Endothelial cell of umbilical vein (primary cell): Measurements from ENCODE around the gene SPTLC3. TPM values are rescaled to one million over a fixed set of nuclear protein-coding genes. Genes with fewer than 3 reads are reported as not detected.

Experiments used
- BruUV-seq: library from RNA; stranded (reverse); fragments of 400-500 nt; replicated peaks from 2 replicates; lab custom pipeline; 2021; lab: Mats Ljungman, UMichigan
- CTCF ChIA-PET: fragments of 300-600, 350-600 bp; sonication (Branson Sonifier 250); formaldehyde crosslinking; loops from one replicate; lab custom pipeline; 2021; ENCODE audit warnings: antibody characterized with exemption, inconsistent platforms; lab: Charles Lee
- POLR2A ChIA-PET: fragments of 300-600, 350-600 bp; sonication (Branson Sonifier 250); formaldehyde crosslinking; loops from one replicate; lab custom pipeline; 2021; ENCODE audit warnings: antibody characterized with exemption, inconsistent platforms; lab: Charles Lee
- DNase-seq: peaks from one replicate; pipeline ENCODE4 v3.0.0-alpha.2; 2011; ENCODE audit warnings: low read depth, low spot score
- FAIRE-seq: peaks from 2 replicates; lab custom pipeline; 2011; peaks lifted over from hg19 to GRCh38; lab: Jason Lieb, UNC
- H2AFZ ChIP-seq: 2 replicates; pipeline ENCODE4 v1.6.0; 2012; ENCODE audit warnings: low read depth, low read length, control low read depth, inconsistent platforms
- H3K27ac ChIP-seq: 2 replicates; pipeline ENCODE4 v1.5.1; 2011; ENCODE audit warnings: low read depth, mild to moderate bottlenecking, control low read depth, low read length, moderate library complexity; ENCODE audit not compliant: insufficient read depth
- H3K27me3 ChIP-seq, 2 experiments: 2 replicates each; pipeline versions ENCODE4 v1.6.0 to v1.6.1; 2011; ENCODE audit warnings: low read length in 2 of 2, mixed read lengths in 1 of 2; ENCODE audit not compliant: control insufficient read depth in 2 of 2, insufficient read depth in 2 of 2
- H3K36me3 ChIP-seq, 2 experiments: 2 replicates in 1 of 2; 3 replicates in 1 of 2; pipeline ENCODE4 v1.5.1; 2011; ENCODE audit warnings: low read length in 2 of 2, mild to moderate bottlenecking in 1 of 2, moderate library complexity in 1 of 2; ENCODE audit not compliant: control insufficient read depth in 2 of 2, insufficient read depth in 2 of 2; ENCODE audit errors: extremely low read depth in 1 of 2
- H3K4me1 ChIP-seq: 3 replicates; pipeline ENCODE4 v1.5.1; 2011; ENCODE audit warnings: mild to moderate bottlenecking, low read length; ENCODE audit not compliant: control insufficient read depth, insufficient read depth; ENCODE audit errors: extremely low read depth
- H3K4me2 ChIP-seq: 2 replicates; pipeline ENCODE4 v1.6.1; 2011; ENCODE audit warnings: low read length, control low read depth, mixed read lengths; ENCODE audit not compliant: insufficient read depth
- H3K4me3 ChIP-seq, 3 experiments: fragments of 200-600 bp in 1 of 3; sonication (generic), shearing (Covaris generic) in 1 of 3; replicated peaks in 1 of 3; 2 replicates each; pipeline ENCODE4 v1.5.1; 2011 to 2016; ENCODE audit warnings: control low read depth in 3 of 3, low read length in 3 of 3, mild to moderate bottlenecking in 2 of 3, inconsistent platforms in 1 of 3, low read depth in 1 of 3, moderate library complexity in 1 of 3; ENCODE audit not compliant: insufficient read depth in 1 of 3
- H3K79me2 ChIP-seq: 2 replicates; pipeline ENCODE4 v1.6.0; 2012; ENCODE audit warnings: low read length, inconsistent platforms; ENCODE audit not compliant: control insufficient read depth, insufficient read depth
- H3K9ac ChIP-seq: replicated peaks from 2 replicates; pipeline ENCODE3; 2011; ENCODE audit warnings: low read length, control low read depth; ENCODE audit not compliant: insufficient read depth; ENCODE audit errors: extremely low read depth
- H3K9me1 ChIP-seq: replicated peaks from 3 replicates; pipeline ENCODE4 v1.6.0; 2011; ENCODE audit warnings: mild to moderate bottlenecking, low read length; ENCODE audit not compliant: control insufficient read depth, insufficient read depth; ENCODE audit errors: extremely low read depth
- H3K9me3 ChIP-seq: replicated peaks from 2 replicates; pipeline ENCODE4 v1.5.1; 2012; ENCODE audit warnings: low read length, inconsistent platforms; ENCODE audit not compliant: control insufficient read depth, insufficient read depth
- H4K20me1 ChIP-seq: replicated peaks from 2 replicates; pipeline ENCODE3; 2011; ENCODE audit warnings: mild to moderate bottlenecking, low read length; ENCODE audit not compliant: control insufficient read depth, insufficient read depth; ENCODE audit errors: extremely low read depth
- EZH2 ChIP-seq: IDR thresholded peaks from 2 replicates; pipeline ENCODE4 v1.6.1; 2012; ENCODE audit warnings: borderline replicate concordance, low read depth, mild to moderate bottlenecking, moderate library complexity, low read length, inconsistent platforms; ENCODE audit not compliant: severe bottlenecking
- FOS ChIP-seq: IDR thresholded peaks from 2 replicates; pipeline ENCODE4 v1.6.1; 2011; ENCODE audit warnings: mild to moderate bottlenecking, low read length, moderate library complexity, borderline replicate concordance; ENCODE audit not compliant: insufficient read depth
- GATA2 ChIP-seq: IDR thresholded peaks from 2 replicates; pipeline ENCODE4 v1.7.0; 2011; ENCODE audit warnings: low read depth, mild to moderate bottlenecking, moderate library complexity, mixed read lengths, low read length; ENCODE audit not compliant: insufficient read length, insufficient read depth
- JUN ChIP-seq: IDR thresholded peaks from 2 replicates; pipeline ENCODE4 v1.6.1; 2011; ENCODE audit warnings: borderline replicate concordance, low read depth; ENCODE audit not compliant: insufficient read length, insufficient read depth
- MYC ChIP-seq: IDR thresholded peaks from one replicate; pipeline ENCODE4 v1.6.1; 2011; ENCODE audit warnings: mild to moderate bottlenecking, low read depth, low read length
- POLR2A ChIP-seq: IDR thresholded peaks from 2 replicates; pipeline ENCODE4 v1.6.1; 2012; ENCODE audit warnings: low read depth, mild to moderate bottlenecking, control low read depth, low read length
- POLR2AphosphoS5 ChIP-seq: IDR thresholded peaks from 2 replicates; pipeline ENCODE4 v1.6.1; 2012; ENCODE audit warnings: low read depth, mild to moderate bottlenecking, control low read depth, low read length, moderate library complexity; ENCODE audit not compliant: insufficient read depth
- dilution Hi-C: fragments of 300-500 bp; cut with MboI; formaldehyde crosslinking; loops from one replicate; pipeline ENCODE4 v1.15.0; 2019; ENCODE audit warnings: low sequenced_read_pairs; ENCODE audit not compliant: extremely low pct_ligation_motif_present
- intact Hi-C: fragments of 100-400 bp; cut with micrococcal nuclease; formaldehyde crosslinking; loops from one replicate; pipeline ENCODE4 v1.10.0; 2022
- polyA plus RNA-seq, 4 experiments: library from polyadenylated mRNA; depleted of rRNA in 3 of 4; stranded (reverse) in 3 of 4; unstranded in 1 of 4; fragments of >200 nt; gene quantifications; 2 replicates each; pipeline versions ENCODE4 v1.2.1 to v1.2.3, GENCODE V29; 2011 to 2012; ENCODE audit warnings: missing spikeins in 1 of 4
- total RNA-seq: library from RNA; stranded (reverse); gene quantifications from 2 replicates; pipeline ENCODE4 v1.2.3, GENCODE V29; 2021
- TF ChIP-seq, protein P1 (sequence below), 2 donors: IDR thresholded peaks; 1 replicate in 1 of 2; 2 replicates in 1 of 2; pipeline ENCODE4 v1.5.1; 2011; ENCODE audit warnings: low read length in 2 of 2, mild to moderate bottlenecking in 2 of 2, moderate library complexity in 2 of 2, control low read depth in 1 of 2, inconsistent platforms in 1 of 2, low read depth in 1 of 2; ENCODE audit not compliant: insufficient read depth in 1 of 2; ENCODE audit errors: extremely low read depth in 1 of 2
- TF ChIP-seq, protein P2 (sequence below): IDR thresholded peaks from 2 replicates; pipeline ENCODE4 v1.6.1; 2011; ENCODE audit not compliant: insufficient read depth, insufficient read length

SPTLC3 gene
- total and polyA plus RNA-seq, 2 donors (not counting 3 experiments of a cell fraction or from before 2014, with no cell fraction given) = 0.29 to 0.35 TPM

DNA sequence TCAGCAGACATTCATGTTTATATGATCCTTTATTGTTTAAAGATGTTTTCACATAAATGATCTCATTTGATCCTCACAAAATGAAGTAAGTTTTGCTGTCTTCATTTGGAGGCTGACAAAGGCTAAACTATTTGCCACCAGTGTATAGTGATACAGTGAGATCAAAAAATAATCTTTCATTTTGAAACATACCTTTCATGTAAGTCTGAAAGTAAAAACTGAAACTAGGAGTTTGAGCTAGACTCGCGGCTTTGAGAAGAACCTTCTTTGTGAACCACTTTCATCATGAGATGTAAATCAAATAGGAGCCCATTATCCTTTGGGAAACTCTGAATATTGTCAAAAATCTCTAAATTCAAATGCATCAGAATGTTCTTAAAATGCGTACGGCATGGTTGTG is 40.3 kb upstream of the SPTLC3 start:
- Histone ChIP-seq H3K27me3 (peaks cover 0 to 6% of the 10 kb centered on the region in 2 experiments), H4K20me1 (no peaks in the 10 kb centered on the region), H3K4me1 (peaks cover 3% of the 10 kb centered on the region), H3K9ac (no peak overlapping the region), H3K4me3 (no peak overlapping the region), H3K27ac (no peak overlapping the region), H3K9me1 (no peaks in the 10 kb centered on the region), H3K79me2 (no peaks in the 10 kb centered on the region), H3K36me3 (no peaks in the 10 kb centered on the region), H3K4me2 (no peak overlapping the region), H3K9me3 (no peaks in the 10 kb centered on the region), H2AFZ (no peak overlapping the region)
- dilution Hi-C loops (no loop called here), intact Hi-C loops (no loop called here)
- BruUV-seq = no TSS peak
- TF ChIP-seq POLR2AphosphoS5 (no peak), FOS (no peak), MYC (no peak), POLR2A (no peak), EZH2 (no peak), GATA2 (no peak), JUN (no peak)
- TF ChIP-seq, protein P1, sequence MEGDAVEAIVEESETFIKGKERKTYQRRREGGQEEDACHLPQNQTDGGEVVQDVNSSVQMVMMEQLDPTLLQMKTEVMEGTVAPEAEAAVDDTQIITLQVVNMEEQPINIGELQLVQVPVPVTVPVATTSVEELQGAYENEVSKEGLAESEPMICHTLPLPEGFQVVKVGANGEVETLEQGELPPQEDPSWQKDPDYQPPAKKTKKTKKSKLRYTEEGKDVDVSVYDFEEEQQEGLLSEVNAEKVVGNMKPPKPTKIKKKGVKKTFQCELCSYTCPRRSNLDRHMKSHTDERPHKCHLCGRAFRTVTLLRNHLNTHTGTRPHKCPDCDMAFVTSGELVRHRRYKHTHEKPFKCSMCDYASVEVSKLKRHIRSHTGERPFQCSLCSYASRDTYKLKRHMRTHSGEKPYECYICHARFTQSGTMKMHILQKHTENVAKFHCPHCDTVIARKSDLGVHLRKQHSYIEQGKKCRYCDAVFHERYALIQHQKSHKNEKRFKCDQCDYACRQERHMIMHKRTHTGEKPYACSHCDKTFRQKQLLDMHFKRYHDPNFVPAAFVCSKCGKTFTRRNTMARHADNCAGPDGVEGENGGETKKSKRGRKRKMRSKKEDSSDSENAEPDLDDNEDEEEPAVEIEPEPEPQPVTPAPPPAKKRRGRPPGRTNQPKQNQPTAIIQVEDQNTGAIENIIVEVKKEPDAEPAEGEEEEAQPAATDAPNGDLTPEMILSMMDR (IDR thresholded peaks at IDR 0.05; ENCODE audit: extremely low read depth in 1 of 2, insufficient read depth in 1 of 2, low read depth in 1 of 2, low read length in 2 of 2) = no peak
- TF ChIP-seq, protein P2, sequence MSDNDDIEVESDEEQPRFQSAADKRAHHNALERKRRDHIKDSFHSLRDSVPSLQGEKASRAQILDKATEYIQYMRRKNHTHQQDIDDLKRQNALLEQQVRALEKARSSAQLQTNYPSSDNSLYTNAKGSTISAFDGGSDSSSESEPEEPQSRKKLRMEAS = no peak
- ChIA-PET CTCF (interaction anchor here (0.7 to 11.3 kb wide), 6 partner anchors 15 to 578 kb away, joined by 3 to 299 read pairs (median 9); no protein-coding TSS in a partner anchor), POLR2A (no interaction called here)
- no peak for FAIRE-seq
- no peak for DNase-seq
